Hepatocyte (in vitro differentiated cells): Measurements from ENCODE around the gene ABR. TPM values are rescaled to one million over a fixed set of nuclear protein-coding genes. Genes with fewer than 3 reads are reported as not detected.

ENCODE experiments used
- DNase-seq: peaks from one replicate; pipeline ENCODE4 v3.0.0-alpha.2; 2016; ENCODE audit warnings: low spot score
- H2AFZ ChIP-seq: fragments of 200-600 bp; sonication (generic); 2 replicates; pipeline ENCODE4 v1.6.0; 2016; ENCODE audit warnings: antibody characterized with exemption, mild to moderate bottlenecking
- H3K27ac ChIP-seq: fragments of 200-600 bp; sonication (generic); 2 replicates; pipeline ENCODE4 v1.5.1; 2016; ENCODE audit warnings: mild to moderate bottlenecking
- H3K27me3 ChIP-seq: fragments of 200-600 bp; sonication (generic); 2 replicates; pipeline ENCODE4 v1.6.1; 2016
- H3K36me3 ChIP-seq: fragments of 200-600 bp; sonication (generic); replicated peaks from 2 replicates; pipeline ENCODE4 v1.5.1; 2016; ENCODE audit warnings: low read depth; ENCODE audit not compliant: insufficient read depth
- H3K4me1 ChIP-seq: fragments of 200-600 bp; sonication (generic); 2 replicates; pipeline ENCODE4 v1.5.1; 2016; ENCODE audit warnings: mild to moderate bottlenecking, moderate library complexity; ENCODE audit not compliant: insufficient read depth
- H3K4me2 ChIP-seq: fragments of 200-600 bp; sonication (generic); 2 replicates; pipeline ENCODE4 v1.6.0; 2016
- H3K4me3 ChIP-seq: fragments of 200-600 bp; sonication (generic); 2 replicates; pipeline ENCODE4 v1.5.1; 2016; ENCODE audit warnings: mild to moderate bottlenecking
- H3K79me2 ChIP-seq: fragments of 200-600 bp; sonication (generic); 2 replicates; pipeline ENCODE4 v1.6.0; 2017; ENCODE audit warnings: mild to moderate bottlenecking
- H3K9me2 ChIP-seq: fragments of 200-600 bp; sonication (generic); replicated peaks from 2 replicates; pipeline ENCODE4 v1.6.0; 2017; ENCODE audit warnings: mild to moderate bottlenecking; ENCODE audit not compliant: insufficient read depth
- H3K9me3 ChIP-seq: fragments of 200-600 bp; sonication (generic); 2 replicates; pipeline ENCODE4 v1.5.1; 2016; ENCODE audit warnings: low read depth, mild to moderate bottlenecking
- H4K20me1 ChIP-seq: fragments of 200-600 bp; sonication (generic); 2 replicates; pipeline ENCODE4 v1.6.0; 2016; ENCODE audit warnings: mild to moderate bottlenecking; ENCODE audit not compliant: insufficient read depth, poor library complexity, severe bottlenecking
- CTCF ChIP-seq: fragments of 200-600 bp; sonication (generic); IDR thresholded peaks from 2 replicates; pipeline ENCODE4 v1.5.1; 2016; ENCODE audit warnings: antibody characterized with exemption, mild to moderate bottlenecking; ENCODE audit not compliant: poor library complexity
- EZH2 ChIP-seq: fragments of 200-600 bp; sonication (generic); IDR thresholded peaks from 2 replicates; pipeline ENCODE4 v1.6.1; 2016; ENCODE audit warnings: antibody characterized with exemption, mild to moderate bottlenecking, borderline replicate concordance
- EZH2phosphoT487 ChIP-seq: fragments of 200-600 bp; sonication (generic); IDR thresholded peaks from one replicate; pipeline ENCODE4 v1.6.1; 2018; ENCODE audit warnings: antibody characterized with exemption, mild to moderate bottlenecking, low read depth, moderate library complexity; ENCODE audit not compliant: unreplicated experiment, severe bottlenecking
- WGBS: methylation state at CpG from one replicate; pipeline ENCODE4 v1.1.6; 2016; ENCODE audit warnings: low lambda C conversion rate; ENCODE audit errors: missing lambda C conversion rate; 5-methylcytosine and 5-hydroxymethylcytosine counted together
- polyA plus RNA-seq: library from polyadenylated mRNA; unstranded; fragments of >200 nt; fragmentation: Nextera tagmentation; extraction: Ambion mirVana; gene quantifications from 2 replicates; pipeline ENCODE4 v1.2.1, GENCODE V29; 2016
- total RNA-seq: library from RNA; depleted of rRNA; stranded (reverse); fragments of >200 nt; gene quantifications from 2 replicates; pipeline ENCODE4 v1.2.3, GENCODE V29; 2014

Gene ABR
- total and polyA plus RNA-seq, 2 experiments from 2014 or later: 26.8 to 51.5 TPM

GRCh38 chr17:1220346-1220745 lies 40.6 kb upstream of the ABR start:
- 81% methylated on average over 14 of the region's 14 CpGs for WGBS

GRCh38 chr17:1217089-1217385 lies 37.3 kb upstream of the ABR start:
- H3K27ac ChIP-seq: no peak overlapping the region
- no peaks in the 10 kb centered on the region for H4K20me1 ChIP-seq
- peaks cover 3% of the 10 kb centered on the region for H3K27me3 ChIP-seq
- WGBS: 88% methylated on average over 12 of the region's 12 CpGs
- H3K4me2 ChIP-seq: no peak overlapping the region
- no peak for DNase-seq
- no peak overlapping the region for H2AFZ ChIP-seq
- no peaks in the 10 kb centered on the region for H3K36me3 ChIP-seq
- no peaks in the 10 kb centered on the region for H3K4me1 ChIP-seq
- TF ChIP-seq EZH2: no peak
- no peak for TF ChIP-seq CTCF
- no peak for TF ChIP-seq EZH2phosphoT487
- H3K9me2 ChIP-seq: no peaks in the 10 kb centered on the region
- no peak overlapping the region for H3K4me3 ChIP-seq
- H3K9me3 ChIP-seq: no peaks in the 10 kb centered on the region
- no peaks in the 10 kb centered on the region for H3K79me2 ChIP-seq

More at GRCh38 chr17:1220346-1220745, 40.6 kb upstream of the ABR start:
- no peaks in the 10 kb centered on the region for H3K36me3 ChIP-seq
- H3K27me3 ChIP-seq: peaks cover 3% of the 10 kb centered on the region
- no peak overlapping the region for H3K27ac ChIP-seq
- no peak overlapping the region for H3K4me2 ChIP-seq
- H2AFZ ChIP-seq: no peak overlapping the region
- TF ChIP-seq EZH2phosphoT487: no peak
- no peak for TF ChIP-seq CTCF
- TF ChIP-seq EZH2: no peak
- no peaks in the 10 kb centered on the region for H3K9me2 ChIP-seq
- no peak for DNase-seq
- H4K20me1 ChIP-seq: no peaks in the 10 kb centered on the region
- no peaks in the 10 kb centered on the region for H3K4me1 ChIP-seq
- H3K9me3 ChIP-seq: no peaks in the 10 kb centered on the region
- H3K4me3 ChIP-seq: no peak overlapping the region
- no peaks in the 10 kb centered on the region for H3K79me2 ChIP-seq

- Histone ChIP-seq H3K27ac (peak overlapping the region; percentile 29), H3K9me2 (no peaks in the 10 kb centered on the region), H3K4me2 (no peak overlapping the region), H3K79me2 (no peaks in the 10 kb centered on the region), H3K9me3 (no peaks in the 10 kb centered on the region), H3K36me3 (no peaks in the 10 kb centered on the region), H4K20me1 (no peaks in the 10 kb centered on the region), H3K27me3 (peaks cover 3% of the 10 kb centered on the region), H2AFZ (no peak overlapping the region), H3K4me3 (no peak overlapping the region), H3K4me1 (no peaks in the 10 kb centered on the region)
- TF ChIP-seq CTCF: no peak
- TF ChIP-seq EZH2: no peak
- no peak for TF ChIP-seq EZH2phosphoT487
- no peak for DNase-seq
- WGBS: 70% methylated on average over 19 of the region's 19 CpGs
Observed at GRCh38 chr17:1216217-1217088, 36.7 kb upstream of the ABR start.

- Histone ChIP-seq H3K36me3 (no peaks in the 10 kb centered on the region), H3K27ac (peak overlapping the region; percentile 58), H3K4me2 (no peak overlapping the region), H4K20me1 (no peaks in the 10 kb centered on the region), H3K27me3 (peaks cover 6% of the 10 kb centered on the region), H3K4me1 (no peaks in the 10 kb centered on the region), H3K9me3 (no peaks in the 10 kb centered on the region), H3K4me3 (no peak overlapping the region), H2AFZ (no peak overlapping the region), H3K9me2 (no peaks in the 10 kb centered on the region), H3K79me2 (no peaks in the 10 kb centered on the region)
- WGBS: 53% methylated on average over 4 of the region's 4 CpGs
- no peak for TF ChIP-seq CTCF
- TF ChIP-seq EZH2phosphoT487: no peak
- TF ChIP-seq EZH2: no peak
- no peak for DNase-seq
Observed at GRCh38 chr17:1212946-1213345, 33.2 kb upstream of the ABR start.
